ENCODE measurements around the gene NF1.

- TF ChIP-seq POLR2A (IDR thresholded peaks at IDR 0.05) = no peak
- no peak for TF ChIP-seq CTCF (IDR thresholded peaks at IDR 0.05)
Observed at GRCh38 chr17:31269036-31269577, 174.3 kb downstream of the NF1 start.
